ENCODE data around the gene RPTN. TPM values are rescaled to one million over a fixed set of nuclear protein-coding genes. Genes with fewer than 3 reads are reported as not detected.

Gene RPTN
- total and polyA plus RNA-seq, 2 of the 4 experiments (the other 2 are of a cell fraction): not detected

DNA sequence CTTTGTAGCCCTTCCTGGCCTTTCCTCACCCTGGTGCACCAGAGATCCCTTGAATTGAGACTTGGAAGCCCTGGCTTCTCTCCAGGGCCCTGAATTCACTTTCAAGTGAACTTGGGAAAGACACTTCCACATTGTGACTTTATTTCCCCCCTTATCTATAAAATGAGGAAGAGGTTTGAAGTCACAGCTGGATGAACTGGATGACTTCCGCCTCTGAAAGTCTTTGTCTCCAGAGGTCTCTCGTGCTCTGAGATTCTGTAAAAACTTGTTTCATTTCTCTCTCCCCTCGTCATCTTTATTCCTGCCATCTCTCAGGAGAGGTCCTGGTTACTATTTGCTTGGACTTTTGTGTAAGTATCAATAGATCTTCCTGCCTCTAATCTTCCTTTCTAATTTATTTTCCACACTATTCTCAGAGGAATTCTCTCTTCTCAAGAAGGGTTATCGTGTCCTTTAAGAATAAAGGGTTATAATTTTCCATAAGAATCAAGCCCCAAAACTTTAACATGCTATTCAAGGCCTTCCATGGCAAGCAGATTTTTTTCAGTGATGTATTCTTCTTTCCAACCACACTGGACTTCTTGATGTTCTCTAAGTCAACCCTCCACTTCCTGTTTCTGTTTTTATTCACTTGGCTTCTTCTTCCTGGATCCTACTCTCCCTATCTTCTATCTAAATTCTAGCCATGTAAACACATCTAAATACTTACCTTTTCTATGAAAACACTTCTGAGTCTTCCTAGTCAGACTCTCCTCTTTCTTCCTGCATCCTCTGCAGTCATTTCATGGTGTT is 6.5 kb upstream of the RPTN start:
- in situ Hi-C loops (cut with MboI; ENCODE audit: low sequenced_read_pairs): no loop called here
- Histone ChIP-seq H3K9ac (ENCODE audit: low read depth, low read length) (no peak overlapping the region), H2AFZ (replicated peaks; ENCODE audit: low read length, poor library complexity) (no peak overlapping the region), H3K27ac (ENCODE audit: insufficient read depth, low read length) (no peak overlapping the region), H2BK120ac (ENCODE audit: low read depth, low read length) (no peak overlapping the region), H3K23ac (ENCODE audit: low read depth, low read length) (no peak overlapping the region), H3K36me3 (ENCODE audit: control insufficient read depth, insufficient read depth, low read length) (no peaks in the 10 kb centered on the region), H4K5ac (ENCODE audit: low read depth, low read length) (no peak overlapping the region), H3K9me1 (ENCODE audit: insufficient read depth, low read length) (no peaks in the 10 kb centered on the region), H4K20me1 (ENCODE audit: insufficient read depth, low read length) (no peaks in the 10 kb centered on the region), H3K14ac (replicated peaks; ENCODE audit: low read depth, low read length) (no peak overlapping the region), H3K4me1 (ENCODE audit: control insufficient read depth, insufficient read depth, low read length) (no peaks in the 10 kb centered on the region; the same call in 1 of the 2 replicates), H3K9me3 (ENCODE audit: control insufficient read depth, insufficient read depth, low read length) (no peaks in the 10 kb centered on the region), H3K4me2 (ENCODE audit: low read depth, low read length) (no peak overlapping the region), H3K56ac (ENCODE audit: extremely low read depth, insufficient read depth, low read length) (no peak overlapping the region), H2AK5ac (ENCODE audit: low read depth, low read length) (no peak overlapping the region), H3K27me3 (ENCODE audit: control insufficient read depth, insufficient read depth, low read length) (peaks cover 8% of the 10 kb centered on the region; the same call in 1 of the 2 replicates), H3K18ac (ENCODE audit: low read depth, low read length) (no peak overlapping the region), H2AK9ac (replicated peaks; ENCODE audit: low read depth, low read length, poor library complexity) (no peak overlapping the region), H4K8ac (ENCODE audit: low read depth in 2 of 2, low read length in 2 of 2) (no peak overlapping the region), H2BK5ac (ENCODE audit: low read depth, low read length, poor library complexity, severe bottlenecking) (no peak overlapping the region), H2BK15ac (ENCODE audit: low read depth, low read length) (no peak overlapping the region), H3K4ac (ENCODE audit: low read depth, low read length) (no peak overlapping the region), H3K79me1 (ENCODE audit: low read depth in 1 of 2, low read length in 2 of 2) (no peaks in the 10 kb centered on the region), H4K91ac (ENCODE audit: insufficient read depth, low read depth, low read length) (no peak overlapping the region), H3K4me3 (ENCODE audit: insufficient read depth, low read depth, low read length) (no peak overlapping the region), H2BK20ac (ENCODE audit: low read depth, low read length) (no peak overlapping the region)
- dilution Hi-C loops (cut with HindIII; ENCODE audit: low sequenced_read_pairs, unreplicated experiment): no loop called here
- WGBS, 2 experiments (ENCODE audit: extremely low coverage in 2 of 2, insufficient read length in 1 of 2): no CpG with 5 or more reads among the region's 4 CpGs
- no TSS peak for BruUV-seq (replicated peaks)
- TF ChIP-seq SMC3 (IDR thresholded peaks at IDR 0.05; ENCODE audit: low read depth, low read length): no peak
- TF ChIP-seq CTCF (conservative IDR thresholded peaks at IDR 0.05; ENCODE audit: low read depth, low read length): no peak
- TF ChIP-seq MXI1 (IDR thresholded peaks at IDR 0.05; ENCODE audit: borderline replicate concordance, low read depth, low read length): no peak
- no peak for TF ChIP-seq CHD1 (IDR thresholded peaks at IDR 0.05; ENCODE audit: low read depth, low read length)
- no peak for TF ChIP-seq BHLHE40 (IDR thresholded peaks at IDR 0.05; ENCODE audit: low read depth, low read length)
- TF ChIP-seq NFE2L2 (IDR thresholded peaks at IDR 0.05; ENCODE audit: low read depth, low read length): no peak
- TF ChIP-seq FOS (IDR thresholded peaks at IDR 0.05; ENCODE audit: low read depth, low read length): no peak
- no peak for TF ChIP-seq MAFK (IDR thresholded peaks at IDR 0.05; ENCODE audit: low read depth, low read length)
- no peak for TF ChIP-seq ELK1 (IDR thresholded peaks at IDR 0.05; ENCODE audit: borderline replicate concordance, low read depth, low read length)
- no peak for TF ChIP-seq RAD21 (IDR thresholded peaks at IDR 0.05; ENCODE audit: low read length)
- TF ChIP-seq USF2 (IDR thresholded peaks at IDR 0.05; ENCODE audit: low read depth, low read length): no peak
- TF ChIP-seq CEBPB (IDR thresholded peaks at IDR 0.05; ENCODE audit: low read depth, low read length): no peak
- no peak for TF ChIP-seq POLR2A (IDR thresholded peaks at IDR 0.05; ENCODE audit: low read depth, low read length)
- TF ChIP-seq RCOR1 (IDR thresholded peaks at IDR 0.05; ENCODE audit: insufficient replicate concordance, low read length): no peak
- no peak for TF ChIP-seq MAZ (IDR thresholded peaks at IDR 0.05; ENCODE audit: borderline replicate concordance, low read depth, low read length)
- no peak for TF ChIP-seq RFX5 (IDR thresholded peaks at IDR 0.05; ENCODE audit: low read depth, low read length)
- intact Hi-C loops (cut with micrococcal nuclease): no loop called here
- ChIA-PET POLR2A (ENCODE audit: unreplicated experiment) (no interaction called here), CTCF (no interaction called here)
- DNase-seq (no peak), ATAC-seq (ENCODE audit: low read depth) (no peak)

Measured in IMR-90 (cell line).